GM19452 (cell line): ENCODE measurements around the gene MYH14.
"Not testable (repeated sequence)": the region's sequence is repeated elsewhere in the genome, so short reads cannot be mapped to it uniquely, and the experiment has no call there.

Experiments used
- ATAC-seq: cut with Tn5 transposase; IDR thresholded peaks from one replicate; pipeline ENCODE4 v1.9.1; 2021; ENCODE audit not compliant: unreplicated experiment

Gene MYH14

GRCh38 chr19:50330365-50331078, 127.1 kb downstream of the MYH14 start:
- no peak for ATAC-seq

GRCh38 chr19:50331221-50331993, 128.0 kb downstream of the MYH14 start:
- no peak for ATAC-seq

GRCh38 chr19:50331994-50332243, 128.5 kb downstream of the MYH14 start:
- no peak for ATAC-seq

- ATAC-seq: no peak
Observed at GRCh38 chr19:50332244-50333038, 129.0 kb downstream of the MYH14 start.

- ATAC-seq: peak; percentile 47
Observed at GRCh38 chr19:50333235-50333736, 129.9 kb downstream of the MYH14 start.

GRCh38 chr19:50333737-50334617, 130.6 kb downstream of the MYH14 start:
- ATAC-seq: peak; percentile 34

GRCh38 chr19:50334741-50335421, 131.5 kb downstream of the MYH14 start:
- no peak for ATAC-seq

- ATAC-seq: not testable (repeated sequence)
Observed at GRCh38 chr19:50337031-50337430, 133.6 kb downstream of the MYH14 start.

GRCh38 chr19:50340331-50340730, 136.9 kb downstream of the MYH14 start:
- no peak for ATAC-seq

GRCh38 chr19:50341091-50341564, 137.7 kb downstream of the MYH14 start:
- ATAC-seq: no peak

- ATAC-seq: no peak
Observed at GRCh38 chr19:50344661-50345318, 141.4 kb downstream of the MYH14 start.

GRCh38 chr19:50347089-50347581, 143.7 kb downstream of the MYH14 start:
- not testable (repeated sequence) for ATAC-seq

- no peak for ATAC-seq
Observed at GRCh38 chr19:50349277-50350057, 146.0 kb downstream of the MYH14 start.

GRCh38 chr19:50352242-50352641, 148.8 kb downstream of the MYH14 start:
- ATAC-seq: no peak

- ATAC-seq: not testable (repeated sequence)
Observed at GRCh38 chr19:50353487-50353880, 150.1 kb downstream of the MYH14 start.

GRCh38 chr19:50356691-50357177, 153.3 kb downstream of the MYH14 start:
- no peak for ATAC-seq

- ATAC-seq: no peak
Observed at GRCh38 chr19:50357178-50358100, 154.0 kb downstream of the MYH14 start.
